ENCODE measurements around the gene MED8. TPM values are rescaled to one million over a fixed set of nuclear protein-coding genes. Genes with fewer than 3 reads are reported as not detected.

MED8 gene
- total RNA-seq, 4 donors from 2014 or later: 27.6 to 34.1 (median 32.0) TPM

DNA sequence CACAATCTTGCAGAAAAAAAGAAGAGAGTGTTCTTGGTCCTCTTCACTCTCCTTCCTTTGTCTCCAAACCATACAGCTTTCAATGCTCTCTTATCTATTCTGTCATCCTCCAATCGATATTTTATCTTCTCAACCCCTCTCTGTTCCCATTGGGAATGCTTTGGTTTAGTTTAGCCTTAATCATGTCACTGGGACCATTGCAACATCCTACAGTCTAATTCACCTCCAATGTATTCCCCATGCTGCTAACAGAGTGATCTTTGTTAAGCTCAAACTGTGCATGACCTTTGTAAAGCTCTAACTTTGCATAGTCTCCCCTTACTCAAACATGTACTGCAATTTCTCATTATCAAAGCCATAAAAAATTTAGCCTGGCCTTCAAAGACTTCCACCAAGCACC, 49.0 kb downstream of the MED8 start:
- Histone ChIP-seq H3K36me3 (no peaks in the 10 kb centered on the region), H3K4me1 (peaks cover 0 to 18% (median 0%) of the 10 kb centered on the region in 4 donors), H3K27ac (replicated peaks in 1 of 4) (no peak overlapping the region), H3K27me3 (no peaks in the 10 kb centered on the region), H3K9me3 (no peaks in the 10 kb centered on the region), H3K4me3 (no peak overlapping the region)
- WGBS: 82% methylated on average over 1 of the region's 1 CpG
- no peak for TF ChIP-seq POLR2A (IDR thresholded peaks at IDR 0.05; ENCODE audit: low read depth)
- TF ChIP-seq, protein P1, sequence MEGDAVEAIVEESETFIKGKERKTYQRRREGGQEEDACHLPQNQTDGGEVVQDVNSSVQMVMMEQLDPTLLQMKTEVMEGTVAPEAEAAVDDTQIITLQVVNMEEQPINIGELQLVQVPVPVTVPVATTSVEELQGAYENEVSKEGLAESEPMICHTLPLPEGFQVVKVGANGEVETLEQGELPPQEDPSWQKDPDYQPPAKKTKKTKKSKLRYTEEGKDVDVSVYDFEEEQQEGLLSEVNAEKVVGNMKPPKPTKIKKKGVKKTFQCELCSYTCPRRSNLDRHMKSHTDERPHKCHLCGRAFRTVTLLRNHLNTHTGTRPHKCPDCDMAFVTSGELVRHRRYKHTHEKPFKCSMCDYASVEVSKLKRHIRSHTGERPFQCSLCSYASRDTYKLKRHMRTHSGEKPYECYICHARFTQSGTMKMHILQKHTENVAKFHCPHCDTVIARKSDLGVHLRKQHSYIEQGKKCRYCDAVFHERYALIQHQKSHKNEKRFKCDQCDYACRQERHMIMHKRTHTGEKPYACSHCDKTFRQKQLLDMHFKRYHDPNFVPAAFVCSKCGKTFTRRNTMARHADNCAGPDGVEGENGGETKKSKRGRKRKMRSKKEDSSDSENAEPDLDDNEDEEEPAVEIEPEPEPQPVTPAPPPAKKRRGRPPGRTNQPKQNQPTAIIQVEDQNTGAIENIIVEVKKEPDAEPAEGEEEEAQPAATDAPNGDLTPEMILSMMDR (IDR thresholded peaks at IDR 0.05): no peak
- DNase-seq (ENCODE audit: extremely low spot score): no peak
- intact Hi-C loops (cut with DNase I): loop anchor here (10.0 kb wide), 1 partner anchor 106 kb away; no protein-coding TSS in a partner anchor

DNA sequence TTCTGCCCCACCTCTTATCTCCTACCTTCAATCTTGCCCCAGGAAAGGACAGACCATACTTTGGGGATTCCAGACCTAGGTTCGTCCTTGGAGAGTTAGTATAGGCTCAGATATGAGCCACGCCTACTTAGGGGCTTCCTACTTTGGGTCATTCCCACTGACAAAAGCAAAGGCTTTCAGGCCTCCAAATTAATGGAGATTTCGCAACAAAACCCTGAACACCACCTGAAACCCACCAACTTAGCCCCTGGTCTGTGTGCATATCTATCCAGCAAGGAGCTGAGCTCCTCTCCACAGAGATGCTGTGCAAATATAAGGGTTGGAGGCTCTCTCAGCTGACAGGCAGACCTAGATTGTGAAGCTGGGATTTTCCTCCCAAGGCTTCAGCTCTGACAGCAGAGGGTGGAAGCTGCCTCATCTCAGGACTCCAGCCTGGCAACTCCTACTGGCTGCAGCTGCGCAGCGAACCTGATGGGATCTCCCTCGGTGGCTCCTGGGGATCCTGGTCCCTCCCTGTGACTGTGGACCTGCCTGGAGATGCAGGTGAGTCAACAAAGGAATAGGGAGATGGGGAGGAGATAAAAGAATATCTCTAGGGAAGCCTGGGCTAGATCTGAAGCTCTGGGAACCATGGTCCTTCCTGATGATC, 49.9 kb downstream of the MED8 start:
- H3K4me1 ChIP-seq: peaks cover 0 to 14% (median 0%) of the 10 kb centered on the region in 4 donors
- 92% methylated on average over 6 of the region's 6 CpGs for WGBS
- intact Hi-C loops (cut with DNase I): loop anchor here (10.0 kb wide), 1 partner anchor 105 kb away; no protein-coding TSS in a partner anchor

DNA sequence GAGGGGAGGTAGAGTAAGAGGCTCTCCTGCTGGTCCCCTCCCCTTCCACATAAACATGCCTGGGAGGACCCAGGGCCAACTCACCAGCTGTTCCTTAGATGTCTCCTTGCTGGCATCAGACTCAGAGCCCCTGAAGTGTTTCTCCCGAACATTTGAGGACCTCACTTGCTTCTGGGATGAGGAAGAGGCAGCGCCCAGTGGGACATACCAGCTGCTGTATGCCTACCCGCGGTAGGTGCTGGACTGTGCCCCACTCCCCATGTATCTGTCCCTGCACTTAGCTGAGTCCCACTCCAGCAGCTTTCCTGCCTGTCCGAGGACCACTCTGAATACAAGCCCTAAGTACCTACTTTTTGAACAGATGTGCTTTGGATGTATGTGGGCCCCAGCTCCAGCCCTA, 51.6 kb downstream of the MED8 start:
- intact Hi-C loops (cut with DNase I): no loop called here
- Histone ChIP-seq H3K4me3 (no peak overlapping the region), H3K27ac (replicated peaks in 1 of 4) (no peak overlapping the region), H3K27me3 (no peaks in the 10 kb centered on the region), H3K4me1 (no peaks in the 10 kb centered on the region), H3K9me3 (no peaks in the 10 kb centered on the region), H3K36me3 (no peaks in the 10 kb centered on the region)
- TF ChIP-seq POLR2A (IDR thresholded peaks at IDR 0.05; ENCODE audit: low read depth) (no peak), EP300 (IDR thresholded peaks at IDR 0.05) (no peak), POLR2AphosphoS5 (IDR thresholded peaks at IDR 0.05) (no peak)
- TF ChIP-seq, protein P1 (IDR thresholded peaks at IDR 0.05): no peak
- DNase-seq (ENCODE audit: extremely low spot score): no peak
- 67% methylated on average over 2 of the region's 5 CpGs for WGBS

More for the DNA sequence above, 49.9 kb downstream of the MED8 start:
- DNase-seq (ENCODE audit: extremely low spot score): no peak
- Histone ChIP-seq H3K9me3 (no peaks in the 10 kb centered on the region), H3K27ac (replicated peaks in 1 of 4) (no peak overlapping the region), H3K4me3 (no peak overlapping the region), H3K27me3 (no peaks in the 10 kb centered on the region), H3K36me3 (no peaks in the 10 kb centered on the region)
- no peak for TF ChIP-seq EP300 (IDR thresholded peaks at IDR 0.05)
- TF ChIP-seq, protein P1 (IDR thresholded peaks at IDR 0.05): no peak
- TF ChIP-seq POLR2A (IDR thresholded peaks at IDR 0.05; ENCODE audit: low read depth): no peak
- TF ChIP-seq POLR2AphosphoS5 (IDR thresholded peaks at IDR 0.05): no peak

DNA sequence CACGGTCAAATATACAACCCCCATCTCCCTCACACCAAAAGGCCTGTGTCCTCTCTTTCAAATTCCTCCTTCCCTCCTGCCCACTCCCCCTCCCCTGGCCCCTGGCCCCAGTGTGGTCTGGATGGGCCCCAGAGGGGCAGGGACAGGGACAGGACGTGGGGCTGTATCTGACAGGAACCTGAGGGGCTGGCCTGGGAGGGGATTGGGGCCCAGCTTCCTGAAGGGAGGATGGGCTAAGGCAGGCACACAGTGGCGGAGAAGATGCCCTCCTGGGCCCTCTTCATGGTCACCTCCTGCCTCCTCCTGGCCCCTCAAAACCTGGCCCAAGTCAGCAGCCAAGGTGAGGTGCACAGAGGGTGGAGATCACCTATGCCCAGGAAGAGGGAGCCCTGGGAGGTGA, 52.0 kb downstream of the MED8 start, which contains the start of gene MPL:
TSS of gene MPL (plus strand) at position 231 of the 400 bp plus-strand sequence. CDS start at position 262, 31 bp downstream.
- Histone ChIP-seq H3K9me3 (no peaks in the 10 kb centered on the region), H3K27ac (replicated peaks in 1 of 4) (no peak within 1 kb of the TSS), H3K27me3 (no peaks in the 10 kb centered on the region), H3K4me3 (no peak within 1 kb of the TSS), H3K4me1 (no peaks in the 10 kb centered on the region), H3K36me3 (no peaks in the 10 kb centered on the region)
- TF ChIP-seq EP300 (IDR thresholded peaks at IDR 0.05) (no peak), POLR2AphosphoS5 (IDR thresholded peaks at IDR 0.05) (no peak), POLR2A (IDR thresholded peaks at IDR 0.05; ENCODE audit: low read depth) (no peak)
- TF ChIP-seq, protein P1 (IDR thresholded peaks at IDR 0.05): no peak
- intact Hi-C loops (cut with DNase I): no loop called here
- DNase-seq (ENCODE audit: extremely low spot score): no peak
- WGBS: 82% methylated on average over 2 of the region's 3 CpGs
